ENCODE measurements around the gene DONSON. TPM values are rescaled to one million over a fixed set of nuclear protein-coding genes. Genes with fewer than 3 reads are reported as not detected.

DONSON gene
- total and polyA plus RNA-seq, 2 of the 13 experiments (the other 11 are each of a cell fraction or from before 2014, with no cell fraction given) = 35.4 to 63.6 TPM

DNA sequence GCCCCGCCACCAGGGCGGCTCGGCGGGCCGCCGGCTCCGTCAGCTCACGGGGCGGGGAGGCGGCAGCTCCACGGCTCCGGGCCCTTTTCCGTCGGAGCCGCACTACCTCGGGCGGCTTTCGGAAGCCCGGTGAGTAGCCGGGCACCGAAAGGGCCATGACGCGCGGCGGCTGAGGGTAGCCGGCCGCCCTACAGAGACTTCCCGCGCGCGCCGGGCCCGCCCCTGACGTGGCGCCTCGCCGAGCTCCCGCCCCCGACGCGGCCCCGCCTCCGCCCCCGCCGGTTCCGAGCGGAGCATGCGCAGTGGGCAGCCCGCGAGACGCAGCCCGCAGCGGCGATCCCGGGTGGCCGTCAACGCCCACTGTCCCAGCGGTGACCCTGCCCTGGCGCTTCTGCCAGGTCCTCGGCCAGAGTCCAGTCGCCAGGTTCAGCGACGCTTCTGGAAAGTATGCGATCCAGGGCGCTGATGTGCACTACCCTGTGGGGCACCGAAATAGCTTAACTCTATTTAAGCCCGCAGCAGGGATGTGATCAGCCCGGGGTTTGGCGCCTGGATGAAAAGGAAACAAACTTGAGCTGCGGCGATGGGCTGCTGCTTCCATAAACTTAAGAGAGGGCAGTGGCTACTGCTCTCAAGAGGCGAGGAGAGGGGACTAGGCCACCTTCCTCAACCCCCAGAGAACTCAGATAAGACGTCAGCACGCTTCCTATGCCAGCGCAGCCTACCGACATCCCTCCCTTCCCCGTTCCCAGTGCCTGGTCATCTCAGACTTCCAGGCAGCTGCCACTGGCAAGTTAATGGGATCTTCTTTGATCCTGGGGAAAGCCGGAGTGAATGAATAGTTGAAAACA is at the start of gene DONSON (continued):
- TF ChIP-seq, protein P1, sequence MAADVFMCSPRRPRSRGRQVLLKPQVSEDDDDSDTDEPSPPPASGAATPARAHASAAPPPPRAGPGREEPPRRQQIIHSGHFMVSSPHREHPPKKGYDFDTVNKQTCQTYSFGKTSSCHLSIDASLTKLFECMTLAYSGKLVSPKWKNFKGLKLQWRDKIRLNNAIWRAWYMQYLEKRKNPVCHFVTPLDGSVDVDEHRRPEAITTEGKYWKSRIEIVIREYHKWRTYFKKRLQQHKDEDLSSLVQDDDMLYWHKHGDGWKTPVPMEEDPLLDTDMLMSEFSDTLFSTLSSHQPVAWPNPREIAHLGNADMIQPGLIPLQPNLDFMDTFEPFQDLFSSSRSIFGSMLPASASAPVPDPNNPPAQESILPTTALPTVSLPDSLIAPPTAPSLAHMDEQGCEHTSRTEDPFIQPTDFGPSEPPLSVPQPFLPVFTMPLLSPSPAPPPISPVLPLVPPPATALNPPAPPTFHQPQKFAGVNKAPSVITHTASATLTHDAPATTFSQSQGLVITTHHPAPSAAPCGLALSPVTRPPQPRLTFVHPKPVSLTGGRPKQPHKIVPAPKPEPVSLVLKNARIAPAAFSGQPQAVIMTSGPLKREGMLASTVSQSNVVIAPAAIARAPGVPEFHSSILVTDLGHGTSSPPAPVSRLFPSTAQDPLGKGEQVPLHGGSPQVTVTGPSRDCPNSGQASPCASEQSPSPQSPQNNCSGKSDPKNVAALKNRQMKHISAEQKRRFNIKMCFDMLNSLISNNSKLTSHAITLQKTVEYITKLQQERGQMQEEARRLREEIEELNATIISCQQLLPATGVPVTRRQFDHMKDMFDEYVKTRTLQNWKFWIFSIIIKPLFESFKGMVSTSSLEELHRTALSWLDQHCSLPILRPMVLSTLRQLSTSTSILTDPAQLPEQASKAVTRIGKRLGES (CRISPR knock-in tag; IDR thresholded peaks at IDR 0.05; ENCODE audit: borderline replicate concordance) = peak; percentile 27; the same call in 1 of the 2 replicates
- 0 out of 2 replicates have a peak, but pooled peaks have one; percentile 34 for TF ChIP-seq JUND (CRISPR knock-in tag; IDR thresholded peaks at IDR 0.05)
- 0 out of 2 replicates have a peak, but pooled peaks have one; percentile 53 for TF ChIP-seq REPIN1 (CRISPR knock-in tag; IDR thresholded peaks at IDR 0.05; ENCODE audit: borderline replicate concordance, low read depth)
- peak; percentile 29; the same call in 1 of the 2 replicates for TF ChIP-seq GZF1 (CRISPR knock-in tag; IDR thresholded peaks at IDR 0.05)
- TF ChIP-seq, protein P2, sequence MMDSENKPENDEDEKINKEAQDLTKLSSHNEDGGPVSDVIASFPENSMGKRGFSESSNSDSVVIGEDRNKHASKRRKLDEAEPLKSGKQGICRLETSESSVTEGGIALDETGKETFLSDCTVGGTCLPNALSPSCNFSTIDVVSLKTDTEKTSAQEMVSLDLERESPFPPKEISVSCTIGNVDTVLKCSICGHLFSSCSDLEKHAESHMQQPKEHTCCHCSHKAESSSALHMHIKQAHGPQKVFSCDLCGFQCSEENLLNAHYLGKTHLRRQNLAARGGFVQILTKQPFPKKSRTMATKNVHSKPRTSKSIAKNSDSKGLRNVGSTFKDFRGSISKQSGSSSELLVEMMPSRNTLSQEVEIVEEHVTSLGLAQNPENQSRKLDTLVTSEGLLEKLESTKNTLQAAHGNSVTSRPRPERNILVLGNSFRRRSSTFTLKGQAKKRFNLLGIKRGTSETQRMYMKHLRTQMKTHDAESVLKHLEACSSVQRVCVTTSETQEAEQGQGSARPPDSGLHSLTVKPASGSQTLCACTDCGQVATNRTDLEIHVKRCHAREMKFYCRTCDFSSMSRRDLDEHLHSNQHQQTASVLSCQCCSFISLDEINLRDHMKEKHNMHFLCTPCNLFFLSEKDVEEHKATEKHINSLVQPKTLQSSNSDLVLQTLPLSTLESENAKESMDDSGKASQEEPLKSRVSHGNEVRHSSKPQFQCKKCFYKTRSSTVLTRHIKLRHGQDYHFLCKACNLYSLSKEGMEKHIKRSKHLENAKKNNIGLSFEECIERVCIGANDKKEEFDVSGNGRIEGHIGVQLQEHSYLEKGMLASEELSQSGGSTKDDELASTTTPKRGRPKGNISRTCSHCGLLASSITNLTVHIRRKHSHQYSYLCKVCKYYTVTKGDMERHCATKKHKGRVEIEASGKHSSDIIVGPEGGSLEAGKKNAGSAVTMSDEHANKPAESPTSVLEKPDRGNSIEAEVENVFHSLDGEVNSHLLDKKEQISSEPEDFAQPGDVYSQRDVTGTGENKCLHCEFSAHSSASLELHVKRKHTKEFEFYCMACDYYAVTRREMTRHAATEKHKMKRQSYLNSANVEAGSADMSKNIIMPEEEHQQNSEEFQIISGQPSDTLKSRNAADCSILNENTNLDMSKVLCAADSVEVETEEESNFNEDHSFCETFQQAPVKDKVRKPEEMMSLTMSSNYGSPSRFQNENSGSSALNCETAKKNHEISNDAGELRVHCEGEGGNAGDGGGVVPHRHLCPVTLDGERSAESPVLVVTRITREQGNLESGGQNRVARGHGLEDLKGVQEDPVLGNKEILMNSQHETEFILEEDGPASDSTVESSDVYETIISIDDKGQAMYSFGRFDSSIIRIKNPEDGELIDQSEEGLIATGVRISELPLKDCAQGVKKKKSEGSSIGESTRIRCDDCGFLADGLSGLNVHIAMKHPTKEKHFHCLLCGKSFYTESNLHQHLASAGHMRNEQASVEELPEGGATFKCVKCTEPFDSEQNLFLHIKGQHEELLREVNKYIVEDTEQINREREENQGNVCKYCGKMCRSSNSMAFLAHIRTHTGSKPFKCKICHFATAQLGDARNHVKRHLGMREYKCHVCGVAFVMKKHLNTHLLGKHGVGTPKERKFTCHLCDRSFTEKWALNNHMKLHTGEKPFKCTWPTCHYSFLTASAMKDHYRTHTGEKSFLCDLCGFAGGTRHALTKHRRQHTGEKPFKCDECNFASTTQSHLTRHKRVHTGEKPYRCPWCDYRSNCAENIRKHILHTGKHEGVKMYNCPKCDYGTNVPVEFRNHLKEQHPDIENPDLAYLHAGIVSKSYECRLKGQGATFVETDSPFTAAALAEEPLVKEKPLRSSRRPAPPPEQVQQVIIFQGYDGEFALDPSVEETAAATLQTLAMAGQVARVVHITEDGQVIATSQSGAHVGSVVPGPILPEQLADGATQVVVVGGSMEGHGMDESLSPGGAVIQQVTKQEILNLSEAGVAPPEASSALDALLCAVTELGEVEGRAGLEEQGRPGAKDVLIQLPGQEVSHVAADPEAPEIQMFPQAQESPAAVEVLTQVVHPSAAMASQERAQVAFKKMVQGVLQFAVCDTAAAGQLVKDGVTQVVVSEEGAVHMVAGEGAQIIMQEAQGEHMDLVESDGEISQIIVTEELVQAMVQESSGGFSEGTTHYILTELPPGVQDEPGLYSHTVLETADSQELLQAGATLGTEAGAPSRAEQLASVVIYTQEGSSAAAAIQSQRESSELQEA (CRISPR knock-in tag; IDR thresholded peaks at IDR 0.05; ENCODE audit: not compliant biosample characterization) = peak; percentile 20
- TF ChIP-seq SP2 (CRISPR knock-in tag; IDR thresholded peaks at IDR 0.05) = no peak
- TF ChIP-seq ZNF543 (CRISPR knock-in tag; IDR thresholded peaks at IDR 0.05) = no peak
- TF ChIP-seq ONECUT2 (CRISPR knock-in tag; IDR thresholded peaks at IDR 0.05) = 0 out of 2 replicates have a peak, but pooled peaks have one; percentile 25
- 0 out of 2 replicates have a peak, but pooled peaks have one; percentile 47 for TF ChIP-seq ZFP36L1 (CRISPR knock-in tag; IDR thresholded peaks at IDR 0.05)
- TF ChIP-seq ZNF230 (CRISPR knock-in tag; IDR thresholded peaks at IDR 0.05) = 0 out of 2 replicates have a peak, but pooled peaks have one; percentile 61
- no peak for TF ChIP-seq ZNF260 (CRISPR knock-in tag; IDR thresholded peaks at IDR 0.05; ENCODE audit: borderline replicate concordance, low read depth)
- TF ChIP-seq ZNF235 (CRISPR knock-in tag; IDR thresholded peaks at IDR 0.05; ENCODE audit: borderline replicate concordance) = peak; percentile 70; the same call in 1 of the 2 replicates
- no peak for TF ChIP-seq ZFYVE20 (CRISPR knock-in tag; IDR thresholded peaks at IDR 0.05; ENCODE audit: borderline replicate concordance, low read depth)
- TF ChIP-seq HIC2 (CRISPR knock-in tag; IDR thresholded peaks at IDR 0.05; ENCODE audit: low read depth) = peak; percentile 72
- no peak for TF ChIP-seq EED (CRISPR knock-in tag; IDR thresholded peaks at IDR 0.05)
